CD14-positive monocyte (primary cell): ENCODE data around the gene ARID3B. TPM values are rescaled to one million over a fixed set of nuclear protein-coding genes. Genes with fewer than 3 reads are reported as not detected.

ENCODE experiments used
- DNase-seq, 3 donors: peaks; one replicate each; pipeline ENCODE4 v3.0.0-alpha.2; 2011 to 2022
- H2AFZ ChIP-seq: 2 replicates; pipeline ENCODE4 v1.6.0; 2012; ENCODE audit warnings: mild to moderate bottlenecking, low read depth, low read length, inconsistent platforms; ENCODE audit not compliant: insufficient read depth, poor library complexity, severe bottlenecking
- H3K27ac ChIP-seq, 2 donors: 1 replicate in 1 of 2; 2 replicates in 1 of 2; pipeline ENCODE4 v1.5.1; 2012 to 2013; ENCODE audit warnings: low read length in 2 of 2, control low read depth in 1 of 2, inconsistent platforms in 1 of 2, low read depth in 1 of 2, mild to moderate bottlenecking in 1 of 2
- H3K27me3 ChIP-seq, 2 donors: one replicate each; pipeline versions ENCODE4 v1.6.0 to v1.6.1; 2011 to 2013; ENCODE audit warnings: low read length in 2 of 2; ENCODE audit not compliant: control insufficient read depth in 2 of 2, insufficient read depth in 2 of 2
- H3K36me3 ChIP-seq, 2 donors: replicated peaks in 1 of 2; 1 replicate in 1 of 2; 2 replicates in 1 of 2; pipeline versions ENCODE4 v1.5.1 to v1.6.1; 2012 to 2013; ENCODE audit warnings: low read length in 2 of 2, control low read depth in 1 of 2, inconsistent platforms in 1 of 2, mild to moderate bottlenecking in 1 of 2; ENCODE audit not compliant: insufficient read depth in 2 of 2, control insufficient read depth in 1 of 2
- H3K4me1 ChIP-seq, 2 donors: 1 replicate in 1 of 2; 2 replicates in 1 of 2; pipeline versions ENCODE4 v1.5.1 to v1.6.1; 2012 to 2013; ENCODE audit warnings: low read length in 2 of 2, control low read depth in 1 of 2, inconsistent platforms in 1 of 2, mild to moderate bottlenecking in 1 of 2, moderate library complexity in 1 of 2; ENCODE audit not compliant: insufficient read depth in 2 of 2, control insufficient read depth in 1 of 2
- H3K4me2 ChIP-seq: replicated peaks from 2 replicates; pipeline ENCODE3; 2012; ENCODE audit warnings: low read length, moderate library complexity, mild to moderate bottlenecking; ENCODE audit not compliant: poor library complexity, severe bottlenecking; ENCODE audit errors: extremely low read depth
- H3K4me3 ChIP-seq, 3 experiments: fragments of 200-600 bp in 1 of 3; sonication (generic) in 1 of 3; replicated peaks in 1 of 3; 1 replicate in 2 of 3; 2 replicates in 1 of 3; pipeline ENCODE4 v1.5.1; 2011 to 2013; ENCODE audit warnings: low read length in 3 of 3, mild to moderate bottlenecking in 3 of 3, control low read depth in 2 of 3, low read depth in 2 of 3, inconsistent platforms in 1 of 3, moderate library complexity in 1 of 3
- H3K79me2 ChIP-seq: 2 replicates; pipeline ENCODE4 v1.6.0; 2012; ENCODE audit warnings: mild to moderate bottlenecking, control low read depth, inconsistent platforms, low read length, moderate library complexity; ENCODE audit not compliant: insufficient read depth
- H3K9ac ChIP-seq: 2 replicates; pipeline ENCODE4 v1.6.0; 2017; ENCODE audit warnings: low read length, mild to moderate bottlenecking; ENCODE audit not compliant: insufficient read depth, poor library complexity, severe bottlenecking
- H3K9me3 ChIP-seq, 2 donors: replicated peaks in 1 of 2; 1 replicate in 1 of 2; 2 replicates in 1 of 2; pipeline versions ENCODE4 v1.5.1 to v1.6.1; 2012 to 2013; ENCODE audit warnings: low read length in 2 of 2, control low read depth in 1 of 2; ENCODE audit not compliant: control insufficient read depth in 1 of 2, insufficient read depth in 1 of 2
- H4K20me1 ChIP-seq: 2 replicates; pipeline ENCODE4 v1.6.0; 2012; ENCODE audit warnings: mild to moderate bottlenecking, low read length, control low read depth, moderate library complexity; ENCODE audit not compliant: insufficient read depth
- H3K27ac Mint-ChIP-seq, 7 donors: one replicate each; pipeline ENCODE4 v1.8.0; 2020; ENCODE audit warnings: mild to moderate bottlenecking in 7 of 7, mixed read lengths in 7 of 7, moderate library complexity in 6 of 7, inconsistent platforms in 2 of 7
- H3K27me3 Mint-ChIP-seq, 3 donors: one replicate each; pipeline ENCODE4 v1.8.0; 2021 to 2022; ENCODE audit warnings: low read depth in 3 of 3, mild to moderate bottlenecking in 3 of 3, mixed read lengths in 3 of 3, moderate library complexity in 3 of 3, inconsistent platforms in 1 of 3
- H3K36me3 Mint-ChIP-seq, 2 donors: one replicate each; pipeline ENCODE4 v1.8.0; 2020; ENCODE audit warnings: mixed read lengths in 2 of 2, inconsistent platforms in 1 of 2, mild to moderate bottlenecking in 1 of 2
- H3K4me1 Mint-ChIP-seq: one replicate; pipeline ENCODE4 v1.8.0; 2020; ENCODE audit warnings: mild to moderate bottlenecking, mixed read lengths
- H3K4me3 Mint-ChIP-seq, 2 donors: one replicate each; pipeline ENCODE4 v1.8.0; 2020; ENCODE audit warnings: mild to moderate bottlenecking in 2 of 2, mixed read lengths in 2 of 2, moderate library complexity in 1 of 2
- H3K9me3 Mint-ChIP-seq, 7 donors: one replicate each; pipeline ENCODE4 v1.8.0; 2020 to 2022; ENCODE audit warnings: mixed read lengths in 7 of 7, mild to moderate bottlenecking in 6 of 7, moderate library complexity in 6 of 7, inconsistent platforms in 2 of 7
- WGBS: methylation state at CpG from one replicate; pipeline ENCODE4 v1.1.5; 2013; ENCODE audit warnings: missing lambda C conversion rate; ENCODE audit not compliant: insufficient coverage; 5-methylcytosine and 5-hydroxymethylcytosine counted together
- intact Hi-C, 2 donors: fragments of 100-400 bp; cut with micrococcal nuclease; formaldehyde crosslinking; loops; one replicate each; pipeline versions ENCODE4 v1.15.0 to v1.15.1; 2023
- polyA plus RNA-seq, 3 donors: library from polyadenylated mRNA; depleted of rRNA in 1 of 3; unstranded in 2 of 3; stranded (reverse) in 1 of 3; fragments of 300-500 nt in 2 of 3; fragments of >200 nt in 1 of 3; fragmentation: Illumina TruSeq in 2 of 3; gene quantifications; 1 replicate in 2 of 3; 2 replicates in 1 of 3; pipeline ENCODE4 v1.2.3, GENCODE V29; 2012 to 2021
- TF ChIP-seq, protein P1 (sequence below): fragments of 200-600 bp; IDR thresholded peaks from one replicate; pipeline ENCODE4 v1.8.0; 2022; ENCODE audit warnings: antibody characterized with exemption, mild to moderate bottlenecking

Gene ARID3B
- polyA plus RNA-seq, 3 donors, result 2.3 to 17.4 (median 4.4) TPM

DNA sequence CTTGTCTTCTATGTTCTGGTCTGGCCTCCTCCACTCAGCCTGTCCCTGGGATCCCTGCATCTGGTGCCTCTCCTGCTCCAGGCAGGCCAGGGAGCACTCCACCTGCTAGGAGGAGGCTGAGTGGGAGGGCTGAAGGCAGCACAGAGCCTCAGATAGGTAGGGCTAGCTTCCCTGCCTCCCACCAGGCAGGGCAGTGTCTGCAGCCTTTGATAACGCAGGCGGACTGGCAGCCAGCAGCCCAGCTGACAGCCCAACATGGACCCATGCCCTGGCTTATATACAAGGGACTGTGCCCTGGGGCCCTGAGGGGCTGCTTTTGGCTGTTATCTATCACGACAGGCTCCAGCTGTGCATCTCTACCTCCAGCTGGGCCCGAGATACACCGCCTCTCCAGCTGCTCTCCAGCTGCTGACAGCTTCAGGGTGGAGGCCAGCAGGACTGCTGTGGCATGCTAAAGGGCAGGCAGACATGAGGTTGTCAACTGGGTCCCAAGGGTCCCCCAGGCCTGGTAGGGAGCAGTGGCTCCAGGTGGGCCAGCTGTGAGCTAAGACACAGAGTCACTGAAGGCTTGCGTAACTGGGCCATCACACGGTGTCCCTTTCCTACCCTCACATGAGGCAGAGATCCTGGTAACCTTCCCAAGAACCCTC, 69.4 kb downstream of the ARID3B start:
- Mint-ChIP-seq H3K36me3 (no peaks in the 10 kb centered on the region), H3K27ac (no peak overlapping the region), H3K4me3 (no peak overlapping the region), H3K9me3 (no peaks in the 10 kb centered on the region), H3K4me1 (peaks cover 4% of the 10 kb centered on the region), H3K27me3 (peaks cover 3 to 8% (median 5%) of the 10 kb centered on the region in 3 donors)
- Histone ChIP-seq H3K4me3 (no peak overlapping the region), H3K4me1 (peaks cover 4 to 10% of the 10 kb centered on the region in 2 donors), H3K27me3 (no peaks in the 10 kb centered on the region), H3K9ac (no peak overlapping the region), H4K20me1 (no peaks in the 10 kb centered on the region), H3K79me2 (peaks cover 3% of the 10 kb centered on the region), H2AFZ (no peak overlapping the region), H3K27ac (no peak overlapping the region), H3K36me3 (no peaks in the 10 kb centered on the region), H3K4me2 (no peak overlapping the region), H3K9me3 (no peaks in the 10 kb centered on the region)
- intact Hi-C loops, result loop anchor here in 1 of 2 donors (10.0 kb wide), 2 partner anchors 66 to 146 kb away; partner anchors contain the start of genes ARID3B and UBL7
- TF ChIP-seq, protein P1, sequence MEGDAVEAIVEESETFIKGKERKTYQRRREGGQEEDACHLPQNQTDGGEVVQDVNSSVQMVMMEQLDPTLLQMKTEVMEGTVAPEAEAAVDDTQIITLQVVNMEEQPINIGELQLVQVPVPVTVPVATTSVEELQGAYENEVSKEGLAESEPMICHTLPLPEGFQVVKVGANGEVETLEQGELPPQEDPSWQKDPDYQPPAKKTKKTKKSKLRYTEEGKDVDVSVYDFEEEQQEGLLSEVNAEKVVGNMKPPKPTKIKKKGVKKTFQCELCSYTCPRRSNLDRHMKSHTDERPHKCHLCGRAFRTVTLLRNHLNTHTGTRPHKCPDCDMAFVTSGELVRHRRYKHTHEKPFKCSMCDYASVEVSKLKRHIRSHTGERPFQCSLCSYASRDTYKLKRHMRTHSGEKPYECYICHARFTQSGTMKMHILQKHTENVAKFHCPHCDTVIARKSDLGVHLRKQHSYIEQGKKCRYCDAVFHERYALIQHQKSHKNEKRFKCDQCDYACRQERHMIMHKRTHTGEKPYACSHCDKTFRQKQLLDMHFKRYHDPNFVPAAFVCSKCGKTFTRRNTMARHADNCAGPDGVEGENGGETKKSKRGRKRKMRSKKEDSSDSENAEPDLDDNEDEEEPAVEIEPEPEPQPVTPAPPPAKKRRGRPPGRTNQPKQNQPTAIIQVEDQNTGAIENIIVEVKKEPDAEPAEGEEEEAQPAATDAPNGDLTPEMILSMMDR, result no peak
- WGBS, result 100% methylated on average over 5 of the region's 7 CpGs
- no peak for DNase-seq

DNA sequence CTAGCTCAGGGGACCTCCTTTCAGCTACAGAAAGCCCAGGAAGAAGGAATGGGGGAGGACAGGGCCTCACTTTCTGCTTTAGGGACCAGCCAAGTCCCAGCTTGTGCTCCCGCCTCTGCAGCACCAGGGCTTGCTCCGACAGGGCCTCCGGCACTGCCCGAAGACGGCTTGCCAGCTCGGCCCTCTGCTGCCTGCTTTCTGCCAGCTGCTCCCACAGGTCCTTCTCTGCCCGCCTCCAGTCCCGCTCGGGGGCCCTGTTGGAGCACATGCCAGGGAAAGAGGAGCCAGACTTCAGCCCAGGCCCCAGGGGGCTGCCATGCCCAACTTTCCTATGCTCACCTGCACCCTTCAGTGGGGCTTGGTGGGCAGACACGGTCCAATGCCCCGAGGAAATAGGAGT, 70.3 kb downstream of the ARID3B start:
- H3K36me3 ChIP-seq, result no peaks in the 10 kb centered on the region
- Mint-ChIP-seq H3K4me3 (no peak overlapping the region), H3K36me3 (no peaks in the 10 kb centered on the region), H3K27me3 (peaks cover 3 to 8% (median 5%) of the 10 kb centered on the region in 3 donors), H3K27ac (peak overlapping the region in 1 of 7 donors; percentile 37), H3K4me1 (peaks cover 5% of the 10 kb centered on the region), H3K9me3 (no peaks in the 10 kb centered on the region)
- H3K9me3 ChIP-seq, result no peaks in the 10 kb centered on the region
- H3K9ac ChIP-seq, result no peak overlapping the region
- H4K20me1 ChIP-seq, result peaks cover 2% of the 10 kb centered on the region
- H3K79me2 ChIP-seq, result peaks cover 12% of the 10 kb centered on the region
- H3K4me1 ChIP-seq, result peaks cover 4 to 12% of the 10 kb centered on the region in 2 donors
- no peak overlapping the region for H3K4me3 ChIP-seq
- DNase-seq, result no peak
- WGBS, result 95% methylated on average over 11 of the region's 11 CpGs
- H2AFZ ChIP-seq, result no peak overlapping the region
- intact Hi-C loops, result loop anchor here in 1 of 2 donors (10.0 kb wide), 2 partner anchors 67 to 147 kb away; partner anchors contain the start of genes ARID3B and UBL7
- H3K27me3 ChIP-seq, result no peaks in the 10 kb centered on the region
- H3K4me2 ChIP-seq, result no peak overlapping the region
- H3K27ac ChIP-seq, result no peak overlapping the region
- TF ChIP-seq, protein P1, result no peak
